H1 (cell line): ENCODE results near the gene SCG5. TPM values are rescaled to one million over a fixed set of nuclear protein-coding genes. Genes with fewer than 3 reads are reported as not detected.

Source experiments
- CTCF ChIA-PET: fragments of 300-600 bp; sonication (Branson Sonifier 250); formaldehyde crosslinking; loops from one replicate; lab custom pipeline; 2021; ENCODE audit not compliant: partially characterized antibody; lab: Charles Lee
- POLR2A ChIA-PET: fragments of 300-600 bp; sonication (Branson Sonifier 250); formaldehyde crosslinking; loops from one replicate; lab custom pipeline; 2021; ENCODE audit warnings: inconsistent platforms; ENCODE audit not compliant: partially characterized antibody; lab: Charles Lee
- DNase-seq, 2 experiments: peaks; one replicate each; pipeline versions ENCODE4 v3.0.0 to v3.0.0-alpha.2; 2010 to 2022; ENCODE audit warnings: low spot score in 2 of 2, low read depth in 1 of 2, mixed read lengths in 1 of 2
- FAIRE-seq: peaks from 2 replicates; lab custom pipeline; 2011; peaks lifted over from hg19 to GRCh38; lab: Jason Lieb, UNC
- H2AFZ ChIP-seq: 2 replicates; pipeline ENCODE4 v1.8.1; 2012; ENCODE audit warnings: low read length, inconsistent platforms
- H2AK5ac ChIP-seq: 2 replicates; pipeline ENCODE4 v1.6.1; 2013; ENCODE audit warnings: low read depth, low read length
- H2BK120ac ChIP-seq: replicated peaks from 2 replicates; pipeline ENCODE3; 2013; ENCODE audit warnings: low read depth, low read length, inconsistent platforms
- H2BK12ac ChIP-seq: 2 replicates; pipeline ENCODE4 v1.6.1; 2013; ENCODE audit warnings: low read depth, low read length
- H2BK15ac ChIP-seq: 2 replicates; pipeline ENCODE4 v1.6.1; 2013; ENCODE audit warnings: low read length
- H2BK20ac ChIP-seq: 2 replicates; pipeline ENCODE4 v1.6.1; 2013; ENCODE audit warnings: low read length
- H2BK5ac ChIP-seq: 2 replicates; pipeline ENCODE4 v1.6.1; 2013; ENCODE audit warnings: low read depth, low read length
- H3K14ac ChIP-seq: 2 replicates; pipeline ENCODE4 v1.6.1; 2013; ENCODE audit warnings: inconsistent platforms; ENCODE audit not compliant: insufficient read length
- H3K18ac ChIP-seq: 2 replicates; pipeline ENCODE4 v1.6.1; 2013; ENCODE audit warnings: low read length; ENCODE audit errors: extremely low read depth
- H3K23ac ChIP-seq: 2 replicates; pipeline ENCODE4 v1.6.1; 2013; ENCODE audit warnings: inconsistent platforms; ENCODE audit not compliant: insufficient read length
- H3K23me2 ChIP-seq: 2 replicates; pipeline ENCODE4 v1.6.1; 2013; ENCODE audit warnings: low read depth, low read length
- H3K27ac ChIP-seq: 2 replicates; pipeline ENCODE4 v1.6.1; 2011; ENCODE audit warnings: low read depth, low read length, inconsistent platforms
- H3K27me3 ChIP-seq, 4 experiments: replicated peaks in 1 of 4; 1 replicate in 1 of 4; 2 replicates in 3 of 4; pipeline versions ENCODE4 v1.6.1 to v1.8.1; 2011 to 2013; ENCODE audit warnings: low read length in 3 of 4, mild to moderate bottlenecking in 3 of 4, inconsistent platforms in 2 of 4, mixed read lengths in 2 of 4, moderate library complexity in 1 of 4; ENCODE audit not compliant: control insufficient read depth in 3 of 4, insufficient read depth in 3 of 4; ENCODE audit errors: extremely low read depth in 1 of 4
- H3K36me3 ChIP-seq, 4 experiments: 2 replicates each; pipeline versions ENCODE4 v1.6.1 to v1.8.1; 2011 to 2013; ENCODE audit warnings: mild to moderate bottlenecking in 4 of 4, low read length in 3 of 4, moderate library complexity in 2 of 4, control low read depth in 1 of 4, inconsistent platforms in 1 of 4; ENCODE audit not compliant: insufficient read depth in 4 of 4, control insufficient read depth in 2 of 4
- H3K4ac ChIP-seq: replicated peaks from 2 replicates; pipeline ENCODE3; 2013; ENCODE audit warnings: low read length, low read depth, mixed read lengths, inconsistent platforms; ENCODE audit not compliant: insufficient read length
- H3K4me1 ChIP-seq, 4 experiments: replicated peaks in 1 of 4; 1 replicate in 1 of 4; 2 replicates in 3 of 4; pipeline versions ENCODE4 v1.6.1 to v1.8.1; 2011 to 2013; ENCODE audit warnings: low read length in 3 of 4, inconsistent platforms in 2 of 4, mixed read lengths in 1 of 4; ENCODE audit not compliant: insufficient read depth in 4 of 4, control insufficient read depth in 3 of 4
- H3K4me2 ChIP-seq, 2 experiments: 2 replicates each; pipeline versions ENCODE4 v1.6.1 to v1.8.1; 2011 to 2013; ENCODE audit warnings: low read depth in 2 of 2, low read length in 2 of 2, control low read depth in 1 of 2, inconsistent platforms in 1 of 2, mild to moderate bottlenecking in 1 of 2; ENCODE audit not compliant: insufficient read depth in 1 of 2
- H3K4me3 ChIP-seq, 4 experiments: fragments of 200-600, 300-600 bp in 1 of 4; sonication (generic), shearing (Covaris generic), sonication (Bioruptor Twin) in 1 of 4; 2 replicates each; pipeline versions ENCODE4 v1.5.1 to v1.8.1; 2011 to 2016; ENCODE audit warnings: low read length in 4 of 4, low read depth in 3 of 4, control low read depth in 2 of 4, inconsistent platforms in 2 of 4, mild to moderate bottlenecking in 2 of 4, mixed read lengths in 1 of 4, moderate library complexity in 1 of 4; ENCODE audit not compliant: insufficient read depth in 2 of 4; ENCODE audit errors: extremely low read depth in 1 of 4
- H3K56ac ChIP-seq: replicated peaks from 2 replicates; pipeline ENCODE3; 2013; ENCODE audit warnings: low read depth, mild to moderate bottlenecking, mixed read lengths, low read length, inconsistent platforms; ENCODE audit not compliant: insufficient read length
- H3K79me1 ChIP-seq: 2 replicates; pipeline ENCODE4 v1.6.1; 2013; ENCODE audit warnings: low read depth, low read length, control low read depth
- H3K79me2 ChIP-seq, 2 experiments: 2 replicates each; pipeline versions ENCODE4 v1.6.1 to v1.8.1; 2012 to 2013; ENCODE audit warnings: low read length in 2 of 2, mild to moderate bottlenecking in 2 of 2, inconsistent platforms in 1 of 2; ENCODE audit not compliant: insufficient read depth in 2 of 2, control insufficient read depth in 1 of 2
- H3K9ac ChIP-seq, 4 experiments: replicated peaks in 1 of 4; 1 replicate in 1 of 4; 2 replicates in 3 of 4; pipeline versions ENCODE4 v1.6.1 to v1.8.1; 2011 to 2013; ENCODE audit warnings: low read depth in 3 of 4, low read length in 3 of 4, control low read depth in 2 of 4, mild to moderate bottlenecking in 2 of 4, moderate library complexity in 2 of 4, inconsistent platforms in 1 of 4; ENCODE audit errors: extremely low read depth in 1 of 4
- H3K9me3 ChIP-seq, 2 experiments: 2 replicates each; pipeline versions ENCODE4 v1.6.1 to v1.8.1; 2012 to 2013; ENCODE audit warnings: mild to moderate bottlenecking in 2 of 2, moderate library complexity in 2 of 2, control low read depth in 1 of 2, inconsistent platforms in 1 of 2, low read depth in 1 of 2, low read length in 1 of 2, mixed read lengths in 1 of 2; ENCODE audit not compliant: insufficient read depth in 2 of 2
- H4K20me1 ChIP-seq, 2 experiments: replicated peaks in 1 of 2; 2 replicates each; pipeline versions ENCODE3 to v1.8.1; 2011 to 2013; ENCODE audit warnings: inconsistent platforms in 2 of 2, low read length in 2 of 2, mild to moderate bottlenecking in 1 of 2; ENCODE audit not compliant: insufficient read depth in 2 of 2, control insufficient read depth in 1 of 2
- H4K5ac ChIP-seq: 2 replicates; pipeline ENCODE4 v1.6.1; 2013; ENCODE audit warnings: low read length, low read depth, mixed read lengths, inconsistent platforms; ENCODE audit not compliant: insufficient read length
- H4K8ac ChIP-seq: 2 replicates; pipeline ENCODE4 v1.8.0; 2013; ENCODE audit warnings: mild to moderate bottlenecking, moderate library complexity, low read length, inconsistent platforms; ENCODE audit not compliant: insufficient read depth; ENCODE audit errors: extremely low read depth
- H4K91ac ChIP-seq: replicated peaks from 2 replicates; pipeline ENCODE3; 2013; ENCODE audit warnings: low read length, mixed read lengths, inconsistent platforms; ENCODE audit not compliant: insufficient read length
- BRCA1 ChIP-seq: IDR thresholded peaks from 2 replicates; pipeline ENCODE4 v1.6.1; 2012; ENCODE audit warnings: low read depth, low read length, improper control_type of control experiment
- CTBP2 ChIP-seq: IDR thresholded peaks from 2 replicates; pipeline ENCODE4 v1.7.0; 2011; ENCODE audit warnings: borderline replicate concordance, mild to moderate bottlenecking, moderate library complexity, mixed read lengths, low read length; ENCODE audit not compliant: insufficient read depth, insufficient read length
- FOSL1 ChIP-seq: IDR thresholded peaks from 2 replicates; pipeline ENCODE4 v1.6.1; 2011; ENCODE audit warnings: mild to moderate bottlenecking, low read depth, low read length, moderate library complexity; ENCODE audit not compliant: insufficient read depth
- HDAC6 ChIP-seq: IDR thresholded peaks from one replicate; pipeline ENCODE4 v1.7.1; 2012; ENCODE audit warnings: low read depth, mild to moderate bottlenecking, inconsistent platforms, low read length, moderate library complexity
- JUND ChIP-seq: IDR thresholded peaks from 2 replicates; pipeline ENCODE4 v1.6.1; 2011; ENCODE audit warnings: mild to moderate bottlenecking, improper control_type of control experiment, low read length
- POU5F1 ChIP-seq: IDR thresholded peaks from 2 replicates; pipeline ENCODE4 v1.6.1; 2011; ENCODE audit warnings: low read depth, mild to moderate bottlenecking, low read length, moderate library complexity
- SRF ChIP-seq: IDR thresholded peaks from 2 replicates; pipeline ENCODE4 v1.6.1; 2011; ENCODE audit warnings: mild to moderate bottlenecking, low read depth, low read length, moderate library complexity
- TAF7 ChIP-seq: optimal IDR thresholded peaks from 2 replicates; pipeline ENCODE3; 2011; ENCODE audit warnings: low read depth, mild to moderate bottlenecking, inconsistent platforms, low read length, moderate library complexity, borderline replicate concordance
- TBP ChIP-seq: IDR thresholded peaks from 2 replicates; pipeline ENCODE4 v1.6.1; 2011; ENCODE audit warnings: low read depth, low read length, improper control_type of control experiment
- WGBS, 2 experiments: shearing (Covaris generic) in 1 of 2; methylation state at CpG; one replicate each; pipeline versions ENCODE4 v1.1.6 to v1.1.7; 2013 to 2015; ENCODE audit warnings: low lambda C conversion rate in 2 of 2, mixed read lengths in 2 of 2, inconsistent platforms in 1 of 2, low coverage in 1 of 2, missing lambda C conversion rate in 1 of 2; ENCODE audit not compliant: insufficient replicate concordance in 2 of 2, insufficient coverage in 1 of 2, insufficient read length in 1 of 2; ENCODE audit errors: extremely low coverage in 1 of 2, missing lambda C conversion rate in 1 of 2; 5-methylcytosine and 5-hydroxymethylcytosine counted together
- polyA plus RNA-seq, 7 experiments: library from polyadenylated mRNA; depleted of rRNA in 3 of 7; stranded (reverse) in 5 of 7; unstranded in 2 of 7; fragments of >200 nt in 5 of 7; fragments of 200-250 nt in 2 of 7; gene quantifications; 1 replicate in 5 of 7; 2 replicates in 1 of 7; 4 replicates in 1 of 7; pipeline versions ENCODE4 v1.2.1 to v1.2.3, GENCODE V29; 2011 to 2013; ENCODE audit warnings: missing spikeins in 2 of 7, mixed read lengths in 2 of 7
- total RNA-seq: library from RNA; stranded (reverse); fragmentation: NEBNext Ultra II Directional; extraction: Animal tissue kit (Norgen Biotek cat#: 25700); gene quantifications from 2 replicates; pipeline ENCODE4 v1.2.1, GENCODE V29; 2021
- TF ChIP-seq, protein P1 (sequence below): IDR thresholded peaks from 2 replicates; pipeline ENCODE4 v1.6.1; 2011; ENCODE audit warnings: low read length, improper control_type of control experiment

The SCG5 gene
- total and polyA plus RNA-seq, 2 of the 8 experiments (the other 6 are each of a cell fraction or from before 2014, with no cell fraction given) = 18.7 to 19.9 TPM

DNA sequence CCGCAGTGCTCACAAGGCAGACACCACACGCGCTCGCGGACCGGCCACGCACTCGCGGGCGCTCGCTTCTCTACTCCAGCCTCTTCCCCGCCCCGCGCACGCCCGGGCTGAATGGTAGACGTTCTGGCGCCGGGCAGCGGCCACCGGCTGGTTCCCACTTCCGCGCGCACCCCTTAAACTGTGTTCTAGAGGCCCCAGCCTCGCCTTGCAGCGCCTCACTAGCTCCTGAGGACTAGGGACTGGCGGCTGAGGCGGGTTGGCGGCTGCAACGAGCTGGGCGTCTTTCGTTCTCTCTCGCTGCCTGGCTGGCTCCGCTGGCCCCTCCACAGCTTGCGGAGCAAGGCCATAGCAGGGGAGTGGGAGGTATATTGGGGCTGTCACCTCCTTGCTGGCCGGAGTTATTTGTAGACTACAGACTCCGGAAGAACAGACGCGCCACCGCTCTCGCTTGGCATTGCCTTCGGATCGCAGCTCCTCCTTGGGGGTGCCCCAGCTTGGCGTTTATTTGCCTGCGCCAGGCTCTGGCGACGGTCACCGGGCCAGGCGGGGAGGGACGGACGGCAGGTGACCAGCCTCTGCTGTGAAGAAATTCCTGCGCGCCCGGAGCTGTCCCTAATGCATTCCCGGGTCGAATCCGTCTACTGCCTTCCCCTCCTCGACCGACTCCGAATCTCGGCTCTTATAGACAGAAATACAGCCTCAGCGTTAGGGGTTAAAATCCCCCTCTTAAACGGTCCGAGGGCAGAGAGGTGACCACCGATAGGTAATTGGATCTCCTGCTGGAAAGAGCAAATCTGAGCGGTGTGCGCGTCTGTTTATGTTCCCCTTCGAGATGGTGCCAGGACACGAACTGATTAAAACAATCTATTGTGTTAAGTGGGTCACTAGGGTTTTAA, 77.6 kb downstream of the SCG5 start:
- DNase-seq (peak in 1 of 2 experiments; percentile 73), FAIRE-seq (no peak)
- Histone ChIP-seq H3K36me3 (no peaks in the 10 kb centered on the region; a peak in 1 of 8 replicates), H3K23ac (no peak overlapping the region), H2AK5ac (no peak overlapping the region), H3K9me3 (no peaks in the 10 kb centered on the region), H4K5ac (no peak overlapping the region), H3K4me1 (peaks cover 0 to 19% (median 8%) of the 10 kb centered on the region in 4 experiments; a peak in 6 of 7 replicates), H2BK20ac (no peak overlapping the region), H3K23me2 (peaks cover 17% of the 10 kb centered on the region; the same call in 1 of the 2 replicates), H3K79me2 (no peaks in the 10 kb centered on the region), H2BK120ac (no peak overlapping the region), H4K91ac (no peak overlapping the region), H4K20me1 (peaks cover 0 to 2% of the 10 kb centered on the region in 2 experiments), H3K27me3 (peaks cover 37 to 65% (median 54%) of the 10 kb centered on the region in 4 experiments), H3K4ac (no peak overlapping the region), H3K18ac (peak overlapping the region; percentile 22; the same call in 1 of the 2 replicates), H2BK15ac (no peak overlapping the region), H3K4me2 (peak overlapping the region; percentile 87 to 99), H3K27ac (no peak overlapping the region), H3K56ac (no peak overlapping the region), H3K4me3 (peak overlapping the region; percentile 20 to 64 (median 48)), H2AFZ (peak overlapping the region; percentile 23; the same call in 1 of the 2 replicates), H3K79me1 (no peaks in the 10 kb centered on the region), H4K8ac (peak overlapping the region; percentile 62), H2BK5ac (no peak overlapping the region), H3K9ac (no peak overlapping the region), H2BK12ac (no peak overlapping the region), H3K14ac (no peak overlapping the region)
- WGBS, 2 experiments = 4% methylated on average over 54 of the region's 70 CpGs; no CpG with 5 or more reads in 1 of the 2 experiments
- CTCF ChIA-PET = interaction anchor here (0.7 to 1.1 kb wide), 2 partner anchors 65 to 275 kb away, joined by 3 to 4 read pairs; no protein-coding TSS in a partner anchor
- POLR2A ChIA-PET = no interaction called here
- TF ChIP-seq SRF (no peak), FOSL1 (no peak), HDAC6 (no peak), POU5F1 (no peak), CTBP2 (peak; percentile 73), BRCA1 (no peak), JUND (no peak), TBP (no peak), TAF7 (no peak)
- TF ChIP-seq, protein P1, sequence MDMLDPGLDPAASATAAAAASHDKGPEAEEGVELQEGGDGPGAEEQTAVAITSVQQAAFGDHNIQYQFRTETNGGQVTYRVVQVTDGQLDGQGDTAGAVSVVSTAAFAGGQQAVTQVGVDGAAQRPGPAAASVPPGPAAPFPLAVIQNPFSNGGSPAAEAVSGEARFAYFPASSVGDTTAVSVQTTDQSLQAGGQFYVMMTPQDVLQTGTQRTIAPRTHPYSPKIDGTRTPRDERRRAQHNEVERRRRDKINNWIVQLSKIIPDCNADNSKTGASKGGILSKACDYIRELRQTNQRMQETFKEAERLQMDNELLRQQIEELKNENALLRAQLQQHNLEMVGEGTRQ = no peak
